HG02678 (cell line): ENCODE results near the gene HES6.
"Not testable (repeated sequence)": the region's sequence is repeated elsewhere in the genome, so short reads cannot be mapped to it uniquely, and the experiment has no call there.

Experiments used
- ATAC-seq: cut with Tn5 transposase; IDR thresholded peaks from one replicate; pipeline ENCODE4 v1.9.1; 2021; ENCODE audit warnings: mild to moderate bottlenecking, moderate library complexity; ENCODE audit not compliant: unreplicated experiment

Gene HES6

DNA sequence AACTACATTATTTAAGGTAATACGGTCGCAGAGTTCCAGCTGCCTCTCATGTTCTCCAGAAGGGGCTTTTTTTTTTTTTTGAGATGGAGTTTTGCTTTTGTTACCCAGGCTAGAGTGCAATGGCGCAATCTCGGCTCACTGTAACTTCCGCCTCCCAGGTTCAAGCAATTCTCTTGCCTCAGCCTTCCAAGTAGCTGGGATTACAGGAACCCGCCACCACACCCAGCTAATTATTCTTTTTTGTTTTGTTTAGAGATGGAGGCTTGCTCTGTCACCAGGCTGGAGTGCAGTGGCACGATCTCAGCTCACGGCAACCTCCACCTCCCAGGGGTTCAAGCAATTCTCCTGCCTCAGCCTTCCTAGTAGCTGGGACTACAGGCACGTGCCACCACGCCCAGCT, 33.6 kb upstream of the HES6 start:
- not testable (repeated sequence) for ATAC-seq

DNA sequence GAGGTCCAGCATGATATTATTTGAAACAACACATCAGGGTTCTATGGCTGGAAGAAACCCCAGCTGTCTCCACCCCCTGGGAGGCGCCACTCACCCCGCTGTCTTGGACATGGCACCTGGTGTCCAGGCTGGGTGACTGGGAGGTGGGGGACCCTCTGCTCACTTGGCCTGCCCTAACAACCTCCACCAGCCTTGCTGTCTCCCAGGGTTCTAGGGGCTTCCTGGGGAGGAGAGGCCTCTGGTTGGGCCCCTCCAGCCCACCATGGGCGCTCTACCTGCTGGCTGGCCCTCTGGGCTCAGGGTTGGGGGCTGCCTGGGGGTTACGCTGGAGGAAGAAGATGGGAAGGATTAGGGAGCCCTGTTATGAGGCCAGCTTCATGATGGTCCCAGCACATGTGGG, 32.3 kb upstream of the HES6 start:
- ATAC-seq: no peak

DNA sequence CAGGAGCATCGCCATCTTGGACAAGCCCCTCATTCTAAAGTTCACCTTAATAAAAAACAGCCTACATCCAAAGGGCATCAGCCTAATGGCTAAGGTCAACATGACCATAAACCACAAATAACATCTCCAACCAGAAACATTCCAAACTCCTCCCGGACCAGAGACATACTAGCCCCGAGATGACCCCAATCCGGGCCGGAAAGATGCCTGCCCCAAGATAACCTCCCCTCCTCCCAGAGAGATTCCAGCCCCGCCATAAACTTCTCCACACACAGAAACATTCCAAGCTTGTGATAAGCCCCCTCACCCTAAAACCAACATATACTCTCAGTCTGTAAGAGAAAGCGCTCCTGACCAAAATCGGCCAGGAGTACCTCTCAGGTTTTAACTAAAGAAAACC, 31.8 kb upstream of the HES6 start:
- not testable (repeated sequence) for ATAC-seq

DNA sequence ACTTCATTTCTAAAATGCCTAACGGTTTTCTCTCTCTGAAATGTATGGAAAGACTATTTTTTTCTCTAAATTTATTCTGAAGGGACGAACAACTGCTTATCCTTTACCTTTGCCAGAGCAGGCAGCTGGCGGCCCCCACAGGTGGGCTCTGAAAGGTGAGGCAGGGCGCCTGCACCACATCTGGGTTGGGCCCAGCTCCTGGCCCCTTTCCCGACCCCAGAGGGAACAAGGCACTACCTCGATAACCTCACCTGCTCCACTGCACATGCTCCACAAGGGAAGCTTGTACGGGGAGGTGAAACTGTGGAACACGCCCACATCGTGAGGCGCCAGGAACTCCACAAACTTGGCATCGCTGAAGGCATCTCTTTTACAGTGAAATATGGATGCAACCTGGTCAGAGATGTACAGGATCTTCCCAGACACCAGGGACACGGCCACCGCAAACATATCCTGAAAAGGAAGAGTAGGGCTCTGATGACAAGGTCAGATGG, 31.3 kb upstream of the HES6 start:
- no peak for ATAC-seq

DNA sequence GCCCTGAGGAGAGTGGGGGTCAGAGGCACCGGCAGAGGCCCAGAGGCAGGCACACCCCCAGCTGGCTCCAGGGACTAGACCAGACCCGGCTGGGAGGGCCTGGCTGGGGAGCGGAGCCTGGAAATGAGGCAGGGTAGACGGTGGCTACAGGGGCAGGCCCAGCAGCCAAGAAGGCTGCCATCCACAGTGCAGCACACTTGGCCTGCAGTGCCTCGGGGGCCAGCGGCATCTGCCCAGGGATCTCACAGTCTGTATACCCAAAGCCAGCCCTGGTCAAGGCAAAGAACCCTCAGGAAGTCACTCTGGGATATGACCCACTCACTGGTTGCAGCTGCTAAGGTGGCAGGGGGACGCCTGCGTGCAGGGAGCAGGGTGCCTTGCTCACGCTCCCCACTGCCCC, 30.8 kb upstream of the HES6 start:
- no peak for ATAC-seq

DNA sequence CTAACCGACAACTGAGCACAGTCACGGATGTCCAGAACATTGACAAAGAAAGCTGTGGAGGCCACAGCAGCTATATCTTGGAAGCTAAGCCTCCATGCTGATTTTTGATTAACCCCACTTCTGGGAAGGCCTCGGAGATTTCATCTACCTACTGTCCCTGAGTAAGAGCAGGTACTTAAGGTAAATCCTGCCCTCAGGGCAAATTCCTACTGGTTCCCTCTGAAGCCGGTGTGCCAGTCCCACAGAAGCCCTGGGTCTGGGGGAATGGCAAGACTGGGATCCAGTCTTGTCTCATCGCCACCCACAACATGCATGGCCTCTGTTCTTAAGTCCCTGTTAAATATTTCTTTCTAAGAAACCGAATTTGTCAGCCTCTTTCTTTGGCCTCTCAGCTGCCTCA, 29.9 kb upstream of the HES6 start:
- no peak for ATAC-seq

DNA sequence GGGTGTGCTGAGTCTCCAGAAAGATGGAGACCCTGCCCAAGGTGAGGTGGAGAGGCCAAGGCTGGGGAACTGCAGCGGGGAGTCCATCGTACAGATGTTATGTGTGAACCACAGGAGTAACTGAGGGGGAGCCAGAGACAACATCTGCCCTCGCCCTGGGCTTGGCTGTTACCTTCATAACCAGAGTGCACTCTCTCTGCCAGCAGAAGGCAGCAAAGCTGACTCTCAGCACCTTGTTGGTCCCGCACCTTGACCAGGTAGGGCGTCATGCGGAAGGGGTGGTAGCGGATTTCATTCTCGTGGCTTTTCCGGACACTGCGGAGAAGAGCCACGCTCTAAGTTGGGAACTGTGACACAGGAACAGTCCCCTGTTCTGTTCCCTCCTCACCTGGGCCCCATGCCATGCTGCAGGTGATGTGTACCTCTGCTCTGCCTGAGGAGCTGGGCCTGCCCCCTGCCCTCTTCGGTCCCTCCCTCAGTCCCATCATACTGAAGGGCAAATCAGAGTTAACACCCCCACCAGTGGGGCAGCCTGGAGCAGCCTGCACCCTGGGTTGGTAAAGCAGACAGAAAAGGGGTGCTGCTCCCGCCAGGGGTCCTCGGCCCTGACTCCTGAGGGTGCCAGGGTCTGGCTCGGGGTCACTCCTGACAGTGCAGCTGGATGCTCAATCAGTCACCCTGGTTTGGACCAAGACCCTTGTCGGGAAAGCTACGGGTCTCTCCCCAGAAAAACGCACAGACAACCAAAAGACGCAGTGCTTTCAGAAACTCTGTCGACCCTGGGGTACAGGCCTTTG, 28.2 kb upstream of the HES6 start:
- ATAC-seq: no peak

DNA sequence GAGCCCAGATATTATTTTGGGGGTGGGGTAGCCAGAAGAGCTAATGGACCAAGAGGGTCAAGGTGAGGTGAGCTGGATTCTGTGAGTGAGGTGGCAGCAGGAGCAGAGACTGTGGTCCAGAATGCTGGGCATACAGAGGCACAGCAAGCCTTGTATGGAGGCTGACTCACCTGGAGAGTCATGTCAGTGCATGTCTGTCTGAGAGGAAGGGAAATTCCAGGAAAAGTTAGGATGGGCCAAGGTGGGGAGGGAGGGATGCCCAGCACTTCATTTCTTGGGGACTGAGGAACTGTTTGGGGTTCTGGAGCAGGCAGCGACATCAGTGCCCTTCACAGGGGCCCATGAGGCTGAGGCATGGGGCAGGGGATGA, 27.5 kb upstream of the HES6 start:
- no peak for ATAC-seq

DNA sequence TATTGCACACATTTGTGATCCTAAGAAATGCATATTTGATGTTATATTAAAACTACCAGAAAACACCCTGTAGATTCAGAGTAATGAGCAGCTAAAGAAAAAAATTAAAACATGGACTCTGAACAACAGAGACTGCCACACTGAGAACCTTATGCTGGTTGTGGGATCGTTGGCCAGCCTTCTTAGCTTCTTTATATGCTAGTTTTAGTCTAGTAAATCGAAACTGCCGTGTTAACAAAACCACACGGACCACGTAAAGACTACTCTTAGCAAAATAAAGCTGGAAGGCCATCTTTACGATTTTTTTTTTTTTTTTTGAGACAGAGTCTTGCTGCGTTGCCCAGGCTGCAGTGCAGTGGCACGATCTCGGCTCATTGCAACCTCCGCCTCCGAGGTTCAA, 25.8 kb upstream of the HES6 start:
- no peak for ATAC-seq

DNA sequence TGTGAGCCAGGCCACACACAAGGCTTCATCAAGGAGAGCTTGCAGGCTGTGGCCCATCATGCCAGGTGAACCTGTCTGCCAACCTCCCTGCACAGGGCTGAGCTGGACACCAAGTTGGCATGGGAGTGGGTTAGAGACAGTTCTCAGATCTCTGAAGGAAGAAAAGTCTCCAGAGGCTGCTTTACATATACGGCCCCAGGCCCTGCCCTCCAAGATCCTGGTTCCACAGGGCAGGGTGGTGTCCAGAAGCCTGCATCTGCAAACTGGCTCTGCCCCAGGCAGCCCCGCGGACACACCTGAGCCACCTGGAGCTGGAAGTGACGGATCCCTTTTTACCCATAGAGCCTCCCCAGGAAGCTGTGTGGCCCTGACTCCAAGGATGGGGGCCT, 24.2 kb upstream of the HES6 start:
- no peak for ATAC-seq

DNA sequence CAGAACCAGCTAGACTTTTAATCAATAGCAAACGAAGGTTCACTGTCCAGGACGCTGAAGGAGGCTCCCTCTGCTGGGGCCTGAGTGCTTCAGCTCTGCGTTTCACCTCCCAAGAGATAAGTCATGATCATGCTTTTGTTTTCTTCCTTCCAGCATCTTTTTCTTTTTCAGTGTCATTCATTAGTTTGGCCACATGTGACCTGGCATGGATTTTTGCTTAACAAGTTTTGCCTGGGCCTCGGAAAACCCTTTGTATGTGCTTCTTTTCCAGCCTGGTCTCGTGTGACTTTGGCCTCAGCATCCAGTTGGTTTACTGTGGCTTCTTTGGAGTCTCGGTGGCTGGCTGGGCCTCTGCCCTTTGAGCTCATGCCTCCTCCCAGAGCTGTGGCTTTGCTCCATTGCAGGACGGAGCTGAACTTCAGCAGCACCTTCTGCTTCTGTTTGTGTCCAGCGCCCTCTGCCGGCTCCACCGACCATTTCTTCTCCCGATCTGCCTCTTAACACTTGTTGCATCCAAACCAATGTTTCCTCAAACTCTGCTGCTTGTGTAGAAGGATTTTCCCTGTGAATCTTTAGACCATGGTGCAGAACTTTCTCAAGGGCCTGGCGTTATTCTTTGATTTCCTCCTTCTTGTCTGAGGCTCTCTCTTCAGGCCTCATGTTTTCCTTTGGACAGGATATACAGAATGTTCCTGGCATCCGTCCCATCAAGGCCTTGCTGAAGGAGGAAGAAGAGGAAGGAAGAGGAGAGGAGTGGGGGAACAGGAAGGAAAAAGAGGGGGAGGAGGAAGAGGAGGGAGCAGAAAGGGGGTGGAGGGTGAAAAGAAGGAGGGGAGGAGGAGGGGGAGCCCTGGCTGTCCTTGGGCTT, 23.6 kb upstream of the HES6 start:
- ATAC-seq: peak; percentile 60

DNA sequence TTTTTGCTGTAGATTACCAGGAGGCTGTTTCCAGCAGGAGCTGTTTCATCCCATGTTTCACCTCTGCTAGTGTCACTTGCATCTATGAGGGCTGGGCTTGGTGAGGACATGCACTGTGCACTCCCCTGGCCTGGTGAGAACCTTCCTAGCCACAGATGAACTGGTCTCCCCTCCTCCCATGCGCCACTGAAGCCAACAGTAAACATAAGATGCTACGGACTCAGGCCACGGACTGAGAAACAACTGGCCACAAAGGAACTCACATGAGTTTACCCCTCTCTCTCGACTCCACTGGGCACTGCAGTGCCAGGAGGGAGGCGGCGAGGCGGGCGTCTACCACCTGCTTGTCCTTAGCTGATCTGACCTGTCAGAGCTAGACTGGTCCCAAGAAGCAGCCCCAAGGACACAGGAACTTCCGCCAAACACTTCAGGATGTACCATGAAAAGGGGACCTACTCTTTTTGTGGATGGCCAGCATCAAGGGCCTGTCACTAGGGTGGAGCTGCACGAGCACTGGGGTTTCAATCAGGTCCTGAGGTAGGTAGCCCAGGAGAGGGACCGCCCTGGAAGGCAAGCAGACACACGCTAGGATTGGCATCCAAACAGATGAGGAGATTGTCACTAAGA, 22.8 kb upstream of the HES6 start:
- no peak for ATAC-seq

DNA sequence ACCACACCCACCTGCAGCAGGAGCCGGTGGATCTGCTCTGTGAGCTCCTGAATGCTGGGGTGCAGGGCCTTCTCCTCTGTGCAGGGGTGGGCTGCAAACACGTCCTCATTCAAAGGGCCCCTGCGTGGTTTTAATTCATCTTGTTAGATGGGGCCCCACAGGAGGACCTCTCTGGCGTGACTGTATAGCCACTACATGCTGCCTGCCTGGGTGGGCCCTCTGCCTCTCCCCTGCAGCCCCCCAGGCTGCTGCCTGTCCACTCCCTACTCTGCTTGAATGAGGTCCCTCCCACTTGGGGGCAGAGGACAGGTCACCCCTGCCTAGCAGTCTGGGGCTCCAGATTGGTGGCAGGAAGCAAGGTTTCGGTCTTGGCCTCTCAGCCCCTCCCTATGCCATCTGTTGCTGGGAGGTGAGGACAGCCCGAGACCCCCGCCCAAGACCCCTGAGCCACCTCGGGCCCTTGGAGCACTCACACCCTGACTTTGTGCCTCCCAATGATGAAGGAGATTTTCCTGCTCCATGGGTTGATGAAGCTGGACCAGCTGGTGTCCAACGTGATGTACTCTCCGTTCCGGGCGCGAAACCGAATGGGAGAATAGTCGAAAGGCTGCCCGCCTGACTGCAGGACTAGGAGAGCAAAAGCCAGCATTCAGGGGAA, 22.0 kb upstream of the HES6 start:
- no peak for ATAC-seq

DNA sequence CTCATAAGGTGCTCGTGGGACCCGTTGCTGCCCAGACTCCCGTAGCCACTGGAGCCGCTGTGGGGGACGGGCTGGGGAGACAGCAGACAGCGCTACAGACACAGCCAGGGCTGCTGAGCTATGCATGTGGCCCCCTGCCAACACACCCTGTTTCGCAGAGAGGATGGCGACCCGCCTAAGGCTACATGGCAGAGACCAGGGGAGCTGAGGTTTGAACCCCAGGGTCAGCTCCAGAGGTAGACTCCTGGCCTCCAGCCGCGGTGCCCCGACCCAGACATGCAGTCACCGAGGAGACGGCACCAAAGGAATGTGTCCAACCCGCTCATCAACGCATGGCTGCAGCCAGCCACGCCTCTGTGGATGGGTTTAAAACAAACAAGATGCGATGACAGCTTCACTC, 21.0 kb upstream of the HES6 start:
- ATAC-seq: no peak

DNA sequence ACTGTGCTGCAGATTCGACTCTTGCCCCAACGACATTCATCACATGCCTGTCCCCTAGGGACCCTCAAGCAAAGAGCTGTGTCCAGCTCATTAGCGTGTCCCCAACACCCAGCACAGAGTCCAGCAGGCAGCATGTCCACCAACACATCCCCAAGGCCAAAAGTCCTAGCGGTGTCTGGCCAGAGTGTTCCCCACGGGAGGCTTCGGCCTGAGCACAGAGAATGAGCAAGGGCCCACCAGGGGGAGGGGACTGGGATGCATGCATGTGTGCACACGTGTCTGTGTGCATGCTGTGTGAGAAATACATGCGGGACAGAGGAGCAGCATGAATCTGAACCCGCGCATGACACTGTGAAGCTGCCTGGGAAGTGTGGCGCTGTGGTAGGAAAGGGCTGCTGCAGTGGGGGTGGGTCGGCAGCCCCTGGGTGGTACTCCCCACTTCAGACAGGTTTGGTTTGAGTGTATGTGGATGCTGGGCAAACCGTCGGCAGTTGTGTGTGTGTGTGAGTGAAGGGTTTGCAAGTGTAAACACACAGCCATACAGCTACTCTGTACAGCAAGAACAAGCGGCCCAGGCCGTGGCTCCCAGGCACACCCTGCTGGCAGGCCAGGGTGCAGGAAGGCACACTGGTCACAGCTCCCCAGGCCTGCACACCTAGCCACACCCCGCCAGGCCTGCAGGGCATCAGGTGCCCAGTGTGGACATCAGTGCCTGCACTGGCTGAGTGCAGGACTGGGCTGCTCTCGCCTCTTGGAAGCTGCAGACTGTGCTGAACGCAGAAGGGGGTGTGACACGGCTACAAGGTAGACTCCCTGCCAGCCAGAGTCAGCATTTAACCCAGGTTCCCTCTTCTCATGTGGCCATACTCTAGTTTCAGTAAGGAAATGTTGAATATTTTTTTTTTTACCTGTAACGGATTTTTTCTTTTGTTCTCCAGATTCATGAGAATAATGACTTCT, 19.5 kb upstream of the HES6 start:
- no peak for ATAC-seq

DNA sequence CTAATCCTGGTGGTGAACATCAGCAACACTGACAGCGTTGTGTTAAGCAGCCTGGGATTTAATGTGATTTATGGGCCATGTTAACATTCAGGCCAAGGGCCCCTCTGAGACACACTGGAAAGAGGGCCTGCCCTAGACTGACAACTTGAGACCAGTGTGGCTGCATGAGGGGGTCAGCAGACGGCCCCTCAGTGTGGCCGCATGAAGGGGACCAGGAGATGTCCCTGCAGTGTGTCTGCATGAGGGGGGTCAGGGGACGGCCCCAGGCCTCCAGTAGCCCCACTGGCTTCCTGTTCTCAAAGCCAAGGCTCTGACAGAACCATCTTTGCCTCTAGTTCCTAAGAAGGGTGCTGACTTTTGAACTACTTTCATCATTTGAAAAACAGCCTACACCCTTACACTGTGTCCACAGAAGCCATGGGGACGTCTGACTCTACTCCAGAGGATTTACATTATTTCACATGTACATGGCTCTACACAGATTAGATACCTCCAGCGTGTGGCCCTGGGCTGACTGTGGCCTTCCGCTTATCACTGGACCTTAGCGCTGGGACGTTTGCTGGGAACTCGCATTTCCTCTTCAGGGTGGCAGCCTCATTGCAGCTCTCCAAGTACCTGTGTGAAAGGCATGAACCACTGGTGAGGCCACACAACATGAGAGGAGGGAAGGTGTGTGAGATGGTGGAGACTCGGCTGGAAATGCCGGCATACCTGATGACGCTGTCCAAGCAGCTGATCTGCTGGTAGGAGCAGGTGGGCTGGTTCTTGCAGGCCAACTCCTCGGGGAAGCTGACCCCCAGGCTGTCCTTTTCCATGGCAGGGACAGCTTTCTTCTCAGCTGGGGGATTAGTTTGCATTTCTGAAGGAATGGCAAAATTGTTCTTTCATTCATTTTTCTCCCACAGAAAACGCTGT, 18.2 kb upstream of the HES6 start:
- no peak for ATAC-seq

DNA sequence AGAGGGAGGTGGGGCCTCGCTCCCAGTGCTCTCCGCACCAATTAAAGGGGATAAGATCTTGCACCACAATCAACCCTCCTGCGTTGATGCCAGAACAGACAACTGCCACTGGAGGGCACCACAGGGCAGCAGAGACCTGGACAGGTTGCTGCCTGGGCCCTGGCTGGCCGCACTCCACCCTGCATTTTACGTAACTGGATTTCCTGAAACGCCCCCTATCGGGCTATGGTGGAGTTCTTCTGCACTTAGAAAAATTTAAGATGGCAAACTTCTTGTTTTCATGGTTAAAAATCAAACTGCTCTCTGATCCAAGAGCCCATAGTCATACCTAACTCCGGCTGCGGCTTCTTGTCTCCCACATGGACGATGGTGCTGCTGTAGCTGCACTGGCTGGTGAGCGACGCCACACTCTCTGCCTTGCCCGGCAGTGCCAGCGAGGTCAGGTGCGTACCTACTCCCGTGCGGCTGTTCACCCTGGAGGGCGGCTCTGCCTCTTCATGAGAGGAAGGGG, 16.8 kb upstream of the HES6 start:
- ATAC-seq: no peak

DNA sequence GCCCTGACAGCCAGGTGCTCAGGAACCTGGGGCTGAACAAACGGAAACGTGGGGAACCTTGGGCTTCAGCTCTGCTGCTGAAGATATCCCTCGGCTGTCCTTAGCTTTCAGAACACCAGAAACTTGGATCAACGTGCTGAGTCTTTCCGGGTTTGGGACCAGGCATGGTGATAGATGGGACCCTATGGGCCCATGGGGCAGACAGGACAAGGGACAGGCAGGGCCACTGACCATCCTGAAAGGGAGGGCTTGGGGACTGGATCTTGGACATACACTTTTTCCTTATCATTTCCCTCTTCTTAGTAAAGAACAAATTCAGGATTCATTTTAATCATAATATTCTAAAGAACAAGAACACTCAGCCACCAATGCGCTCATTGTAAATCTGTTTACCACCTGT, 16.3 kb upstream of the HES6 start:
- no peak for ATAC-seq

DNA sequence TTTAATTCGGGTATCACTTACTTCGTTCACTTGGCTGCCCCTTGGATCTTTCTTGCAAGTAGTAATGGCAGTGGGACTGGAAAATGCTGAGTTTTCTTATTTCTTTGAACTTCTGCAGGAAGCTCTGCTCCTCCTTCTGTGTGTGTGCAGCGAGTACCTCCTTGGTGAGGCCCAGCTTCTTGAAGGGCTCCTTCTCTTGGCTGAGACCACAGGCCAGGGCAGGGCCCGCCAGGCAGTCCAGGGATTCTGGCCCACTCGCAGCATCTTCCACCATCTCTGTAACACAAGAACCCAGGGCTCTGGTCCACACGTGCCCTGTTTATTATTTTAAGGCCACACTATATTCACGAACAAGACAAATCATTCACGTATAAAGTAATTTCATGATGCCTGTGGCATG, 15.8 kb upstream of the HES6 start:
- no peak for ATAC-seq
